ENCODE data around the gene ANO10. TPM values are rescaled to one million over a fixed set of nuclear protein-coding genes. Genes with fewer than 3 reads are reported as not detected.

The ANO10 gene
- total RNA-seq, 6 experiments from 2014 or later = 10.5 to 24.1 (median 13.6) TPM

- no peaks in the 10 kb centered on the region for H3K36me3 ChIP-seq
- no peaks in the 10 kb centered on the region for H3K9me3 ChIP-seq
- TF ChIP-seq POLR2A (IDR thresholded peaks at IDR 0.05) (no peak), CTCF (IDR thresholded peaks at IDR 0.05) (no peak)
- DNase-seq (no peak), ATAC-seq (peak; percentile 37 to 82 (median 60))
- peak overlapping the region in 1 of 3 donors; percentile 6 for H3K27ac ChIP-seq
- H3K27me3 ChIP-seq = no peaks in the 10 kb centered on the region
- H3K4me1 ChIP-seq = peaks cover 0 to 23% (median 4%) of the 10 kb centered on the region in 4 donors
- intact Hi-C loops (cut with DNase I) = no loop called here
- WGBS (ENCODE audit: insufficient coverage, low coverage, low lambda C conversion rate, missing lambda C conversion rate) = 32% methylated on average over 3 of the region's 3 CpGs
- H3K4me3 ChIP-seq = no peak overlapping the region
Observed at GRCh38 chr3:43326891-43327581, 294.8 kb downstream of the ANO10 start.

GRCh38 chr3:43323541-43323940 lies 298.3 kb downstream of the ANO10 start:
- TF ChIP-seq CTCF (IDR thresholded peaks at IDR 0.05) (no peak), POLR2A (IDR thresholded peaks at IDR 0.05) (no peak)
- ATAC-seq (no peak), DNase-seq (no peak)
- peaks cover 0 to 50% (median 17%) of the 10 kb centered on the region in 4 donors for H3K4me1 ChIP-seq
- intact Hi-C loops (cut with DNase I) = no loop called here
- H3K4me3 ChIP-seq = no peak overlapping the region
- no peaks in the 10 kb centered on the region for H3K36me3 ChIP-seq
- H3K27me3 ChIP-seq = no peaks in the 10 kb centered on the region
- no peak overlapping the region for H3K27ac ChIP-seq
- no peaks in the 10 kb centered on the region for H3K9me3 ChIP-seq
- WGBS (ENCODE audit: insufficient coverage, low coverage, low lambda C conversion rate, missing lambda C conversion rate) = 100% methylated on average over 1 of the region's 1 CpG

- DNase-seq = no peak
- Histone ChIP-seq H3K27ac (peak overlapping the region in 2 of 3 donors; percentile 25 to 65), H3K27me3 (no peaks in the 10 kb centered on the region), H3K9me3 (no peaks in the 10 kb centered on the region), H3K4me1 (peaks cover 0 to 56% (median 20%) of the 10 kb centered on the region in 4 donors), H3K4me3 (no peak overlapping the region), H3K36me3 (no peaks in the 10 kb centered on the region)
- no peak for ATAC-seq
- intact Hi-C loops (cut with DNase I) = no loop called here
- no peak for TF ChIP-seq POLR2A (IDR thresholded peaks at IDR 0.05)
- TF ChIP-seq CTCF (IDR thresholded peaks at IDR 0.05) = no peak
- WGBS (ENCODE audit: insufficient coverage, low coverage, low lambda C conversion rate, missing lambda C conversion rate) = 96% methylated on average over 5 of the region's 5 CpGs
Observed at GRCh38 chr3:43320288-43320687, 301.5 kb downstream of the ANO10 start.

- TF ChIP-seq CTCF (IDR thresholded peaks at IDR 0.05) = no peak
- no peak for TF ChIP-seq POLR2A (IDR thresholded peaks at IDR 0.05)
- H3K27me3 ChIP-seq = no peaks in the 10 kb centered on the region
- H3K4me3 ChIP-seq = no peak overlapping the region
- WGBS (ENCODE audit: insufficient coverage, low coverage, low lambda C conversion rate, missing lambda C conversion rate) = 28% methylated on average over 3 of the region's 3 CpGs
- intact Hi-C loops (cut with DNase I) = no loop called here
- no peaks in the 10 kb centered on the region for H3K36me3 ChIP-seq
- no peaks in the 10 kb centered on the region for H3K9me3 ChIP-seq
- H3K27ac ChIP-seq = peak overlapping the region in 2 of 3 donors; percentile 25 to 65
- H3K4me1 ChIP-seq = peaks cover 0 to 57% (median 20%) of the 10 kb centered on the region in 4 donors
- ATAC-seq (peak; percentile 26 to 49 (median 34)), DNase-seq (no peak)
Observed at GRCh38 chr3:43319794-43320193, 302.0 kb downstream of the ANO10 start.
